Right lobe of liver (tissue), 4 donors: ENCODE data around the gene OR1I1.
"Not testable (repeated sequence)": the region's sequence is repeated elsewhere in the genome, so short reads cannot be mapped to it uniquely, and the experiment has no call there.

Experiments
- CTCF ChIP-seq, 4 donors: fragments of 200-600 bp in 3 of 4; fragments of 450-650 bp in 1 of 4; IDR thresholded peaks; one replicate each; pipeline versions ENCODE4 v1.5.1 to v1.8.0; 2016 to 2022; ENCODE audit warnings: antibody characterized with exemption in 4 of 4, mild to moderate bottlenecking in 2 of 4
- POLR2A ChIP-seq: fragments of 450-650 bp; IDR thresholded peaks from one replicate; pipeline ENCODE4 v1.6.1; 2017; ENCODE audit warnings: antibody characterized with exemption, mild to moderate bottlenecking
- donor health status: DM: no; HTN: no; CAD: no.
- donor health status: DM: no; HTN: no; CAD: no.
- donor health status: DM: no; HTN: yes; CAD: no.

DNA sequence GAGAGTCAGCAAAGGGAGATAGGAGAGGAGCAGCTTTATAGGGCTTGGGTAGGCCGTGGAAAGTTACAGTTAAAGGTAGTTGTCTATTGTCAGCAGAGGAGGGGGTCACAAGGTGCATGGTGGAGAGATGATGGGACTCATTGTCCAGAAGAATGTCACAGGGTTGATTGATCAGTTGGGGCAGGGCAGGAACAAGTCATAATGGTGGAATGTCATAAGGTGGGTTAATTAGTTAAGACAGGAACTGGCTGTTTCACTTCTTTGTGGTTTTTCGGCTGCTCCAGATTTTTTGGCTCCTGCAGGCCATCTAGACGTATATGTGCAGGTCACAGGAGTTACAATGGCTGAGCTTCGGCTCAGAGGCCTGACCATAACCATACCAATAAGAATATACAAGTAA lies 11.6 kb upstream of the OR1I1 start:
- not testable (repeated sequence) for TF ChIP-seq CTCF (IDR thresholded peaks at IDR 0.05); POLR2A
